ENCODE measurements around the gene MAST4. TPM values are rescaled to one million over a fixed set of nuclear protein-coding genes. Genes with fewer than 3 reads are reported as not detected.

MAST4 gene
- total and polyA plus RNA-seq, 2 of the 13 experiments (the other 11 are each of a cell fraction or from before 2014, with no cell fraction given), result 3.4 to 3.7 TPM

DNA sequence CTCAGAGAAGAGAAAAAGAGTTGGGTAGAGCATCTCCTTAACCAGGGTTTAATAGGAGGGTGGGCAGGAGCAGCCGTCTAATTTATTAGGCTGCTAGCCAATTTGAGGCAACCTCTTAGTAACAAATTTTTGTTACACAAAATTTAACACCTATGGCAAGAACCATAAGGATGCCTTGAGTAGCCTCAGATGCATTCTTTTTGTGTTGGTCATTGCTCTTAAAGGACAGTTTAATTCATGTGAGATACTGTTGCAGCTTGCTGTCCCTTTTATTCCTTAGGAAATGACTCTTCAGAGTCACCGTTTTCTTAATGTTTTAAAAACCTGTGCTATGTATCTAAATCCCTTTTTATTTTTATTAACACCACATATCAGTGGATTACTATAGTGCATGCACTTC, 255.1 kb downstream of the MAST4 start:
- Histone ChIP-seq H3K9ac (ENCODE audit: insufficient read depth, low read depth, low read length) (no peak overlapping the region), H3K36me3 (replicated peaks in 1 of 2; ENCODE audit: control insufficient read depth in 1 of 2, insufficient read depth in 2 of 2, low read length in 2 of 2) (no peaks in the 10 kb centered on the region), H4K20me1 (ENCODE audit: insufficient read depth, low read length) (no peaks in the 10 kb centered on the region), H3K27me3 (ENCODE audit: control insufficient read depth in 1 of 2, insufficient read depth in 2 of 2, low read length in 2 of 2) (no peaks in the 10 kb centered on the region), H3K9me3 (ENCODE audit: low read length) (no peaks in the 10 kb centered on the region), H3K79me2 (ENCODE audit: insufficient read depth, low read length) (no peaks in the 10 kb centered on the region), H2AFZ (ENCODE audit: low read length) (no peak overlapping the region), H3K27ac (ENCODE audit: extremely low read length, insufficient read depth, low read length) (no peak overlapping the region), H3K4me2 (ENCODE audit: low read depth, low read length) (no peak overlapping the region), H3K4me3 (replicated peaks in 1 of 3; ENCODE audit: insufficient read depth in 1 of 3, low read depth in 2 of 3, low read length in 3 of 3) (no peak overlapping the region), H3K4me1 (ENCODE audit: insufficient read depth, low read length) (no peaks in the 10 kb centered on the region)
- ATAC-seq, result no peak
- BruUV-seq (replicated peaks), result no TSS peak
- in situ Hi-C loops (cut with HindIII; ENCODE audit: extremely low pct_ligation_motif_present, low pct_unique_long_range_greater_than_20kb) (no loop called here), intact Hi-C loops (cut with micrococcal nuclease; ENCODE audit: unreplicated experiment) (no loop called here)
- WGBS (ENCODE audit: low lambda C conversion rate), result 48% methylated on average over 2 of the region's 2 CpGs
- no peak for FAIRE-seq
- ChIA-PET POLR2A (no interaction called here), CTCF (ENCODE audit: low intra/inter-chr PET ratio, low total read pairs) (no interaction called here)
- no peak for DNase-seq (ENCODE audit: low spot score)
- TF ChIP-seq, protein P1, sequence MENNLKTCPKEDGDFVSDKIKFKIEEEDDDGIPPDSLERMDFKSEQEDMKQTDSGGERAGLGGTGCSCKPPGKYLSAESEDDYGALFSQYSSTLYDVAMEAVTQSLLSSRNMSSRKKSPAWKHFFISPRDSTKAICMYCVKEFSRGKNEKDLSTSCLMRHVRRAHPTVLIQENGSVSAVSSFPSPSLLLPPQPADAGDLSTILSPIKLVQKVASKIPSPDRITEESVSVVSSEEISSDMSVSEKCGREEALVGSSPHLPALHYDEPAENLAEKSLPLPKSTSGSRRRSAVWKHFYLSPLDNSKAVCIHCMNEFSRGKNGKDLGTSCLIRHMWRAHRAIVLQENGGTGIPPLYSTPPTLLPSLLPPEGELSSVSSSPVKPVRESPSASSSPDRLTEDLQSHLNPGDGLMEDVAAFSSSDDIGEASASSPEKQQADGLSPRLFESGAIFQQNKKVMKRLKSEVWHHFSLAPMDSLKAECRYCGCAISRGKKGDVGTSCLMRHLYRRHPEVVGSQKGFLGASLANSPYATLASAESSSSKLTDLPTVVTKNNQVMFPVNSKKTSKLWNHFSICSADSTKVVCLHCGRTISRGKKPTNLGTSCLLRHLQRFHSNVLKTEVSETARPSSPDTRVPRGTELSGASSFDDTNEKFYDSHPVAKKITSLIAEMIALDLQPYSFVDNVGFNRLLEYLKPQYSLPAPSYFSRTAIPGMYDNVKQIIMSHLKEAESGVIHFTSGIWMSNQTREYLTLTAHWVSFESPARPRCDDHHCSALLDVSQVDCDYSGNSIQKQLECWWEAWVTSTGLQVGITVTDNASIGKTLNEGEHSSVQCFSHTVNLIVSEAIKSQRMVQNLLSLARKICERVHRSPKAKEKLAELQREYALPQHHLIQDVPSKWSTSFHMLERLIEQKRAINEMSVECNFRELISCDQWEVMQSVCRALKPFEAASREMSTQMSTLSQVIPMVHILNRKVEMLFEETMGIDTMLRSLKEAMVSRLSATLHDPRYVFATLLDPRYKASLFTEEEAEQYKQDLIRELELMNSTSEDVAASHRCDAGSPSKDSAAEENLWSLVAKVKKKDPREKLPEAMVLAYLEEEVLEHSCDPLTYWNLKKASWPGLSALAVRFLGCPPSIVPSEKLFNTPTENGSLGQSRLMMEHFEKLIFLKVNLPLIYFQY (CRISPR knock-in tag; IDR thresholded peaks at IDR 0.05; ENCODE audit: borderline replicate concordance), result no peak
- TF ChIP-seq ZFP37 (CRISPR knock-in tag; IDR thresholded peaks at IDR 0.05; ENCODE audit: borderline replicate concordance), result no peak

DNA sequence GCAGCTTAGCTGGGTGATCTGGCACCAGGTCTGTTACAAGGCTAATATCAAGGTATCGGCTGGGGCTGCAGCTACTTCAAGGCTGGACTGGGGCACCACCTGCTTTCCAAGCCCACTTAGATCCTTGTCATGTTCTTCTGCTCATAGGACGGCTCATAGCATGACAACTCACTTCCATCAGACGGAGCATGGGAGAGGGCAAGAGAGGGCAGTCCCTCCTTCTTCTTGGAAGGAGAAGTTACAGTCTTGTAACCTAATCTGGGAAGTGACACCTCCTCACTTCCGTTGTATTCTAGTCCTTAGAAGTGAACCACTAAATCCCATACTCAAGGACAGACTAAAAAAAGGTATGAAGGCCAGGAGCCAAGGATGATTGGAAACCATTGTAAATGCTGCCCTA, 258.2 kb downstream of the MAST4 start:
- Histone ChIP-seq H3K27ac (ENCODE audit: extremely low read length, insufficient read depth, low read length) (no peak overlapping the region), H3K9ac (ENCODE audit: insufficient read depth, low read depth, low read length) (no peak overlapping the region), H3K36me3 (replicated peaks in 1 of 2; ENCODE audit: control insufficient read depth in 1 of 2, insufficient read depth in 2 of 2, low read length in 2 of 2) (no peaks in the 10 kb centered on the region), H3K4me2 (ENCODE audit: low read depth, low read length) (no peak overlapping the region), H4K20me1 (ENCODE audit: insufficient read depth, low read length) (no peaks in the 10 kb centered on the region), H3K27me3 (ENCODE audit: control insufficient read depth in 1 of 2, insufficient read depth in 2 of 2, low read length in 2 of 2) (no peaks in the 10 kb centered on the region), H3K4me3 (replicated peaks in 1 of 3; ENCODE audit: insufficient read depth in 1 of 3, low read depth in 2 of 3, low read length in 3 of 3) (no peak overlapping the region), H3K9me3 (ENCODE audit: low read length) (no peaks in the 10 kb centered on the region), H2AFZ (ENCODE audit: low read length) (no peak overlapping the region), H3K4me1 (ENCODE audit: insufficient read depth, low read length) (no peaks in the 10 kb centered on the region), H3K79me2 (ENCODE audit: insufficient read depth, low read length) (no peaks in the 10 kb centered on the region)
- intact Hi-C loops (cut with micrococcal nuclease; ENCODE audit: unreplicated experiment), result no loop called here
- FAIRE-seq (no peak), ATAC-seq (no peak), DNase-seq (ENCODE audit: low spot score) (no peak)
- ChIA-PET POLR2A (no interaction called here), CTCF (ENCODE audit: low intra/inter-chr PET ratio, low total read pairs) (no interaction called here)
- in situ Hi-C loops (cut with HindIII; ENCODE audit: extremely low pct_ligation_motif_present, low pct_unique_long_range_greater_than_20kb), result no loop called here
- 26% methylated on average over 3 of the region's 4 CpGs for WGBS (ENCODE audit: low lambda C conversion rate)
- no TSS peak for BruUV-seq (replicated peaks)
- TF ChIP-seq, protein P2, sequence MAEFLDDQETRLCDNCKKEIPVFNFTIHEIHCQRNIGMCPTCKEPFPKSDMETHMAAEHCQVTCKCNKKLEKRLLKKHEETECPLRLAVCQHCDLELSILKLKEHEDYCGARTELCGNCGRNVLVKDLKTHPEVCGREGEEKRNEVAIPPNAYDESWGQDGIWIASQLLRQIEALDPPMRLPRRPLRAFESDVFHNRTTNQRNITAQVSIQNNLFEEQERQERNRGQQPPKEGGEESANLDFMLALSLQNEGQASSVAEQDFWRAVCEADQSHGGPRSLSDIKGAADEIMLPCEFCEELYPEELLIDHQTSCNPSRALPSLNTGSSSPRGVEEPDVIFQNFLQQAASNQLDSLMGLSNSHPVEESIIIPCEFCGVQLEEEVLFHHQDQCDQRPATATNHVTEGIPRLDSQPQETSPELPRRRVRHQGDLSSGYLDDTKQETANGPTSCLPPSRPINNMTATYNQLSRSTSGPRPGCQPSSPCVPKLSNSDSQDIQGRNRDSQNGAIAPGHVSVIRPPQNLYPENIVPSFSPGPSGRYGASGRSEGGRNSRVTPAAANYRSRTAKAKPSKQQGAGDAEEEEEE (CRISPR knock-in tag; IDR thresholded peaks at IDR 0.05; ENCODE audit: borderline replicate concordance), result no peak
- TF ChIP-seq ZNF547 (CRISPR knock-in tag; IDR thresholded peaks at IDR 0.05), result no peak
- no peak for TF ChIP-seq FOXP1 (IDR thresholded peaks at IDR 0.05)
- TF ChIP-seq FOXP1 (CRISPR knock-in tag; IDR thresholded peaks at IDR 0.05), result no peak
- TF ChIP-seq KLF16 (CRISPR knock-in tag; IDR thresholded peaks at IDR 0.05), result no peak
- no peak for TF ChIP-seq REXO4 (CRISPR knock-in tag; IDR thresholded peaks at IDR 0.05; ENCODE audit: borderline replicate concordance)
- TF ChIP-seq, protein P3, sequence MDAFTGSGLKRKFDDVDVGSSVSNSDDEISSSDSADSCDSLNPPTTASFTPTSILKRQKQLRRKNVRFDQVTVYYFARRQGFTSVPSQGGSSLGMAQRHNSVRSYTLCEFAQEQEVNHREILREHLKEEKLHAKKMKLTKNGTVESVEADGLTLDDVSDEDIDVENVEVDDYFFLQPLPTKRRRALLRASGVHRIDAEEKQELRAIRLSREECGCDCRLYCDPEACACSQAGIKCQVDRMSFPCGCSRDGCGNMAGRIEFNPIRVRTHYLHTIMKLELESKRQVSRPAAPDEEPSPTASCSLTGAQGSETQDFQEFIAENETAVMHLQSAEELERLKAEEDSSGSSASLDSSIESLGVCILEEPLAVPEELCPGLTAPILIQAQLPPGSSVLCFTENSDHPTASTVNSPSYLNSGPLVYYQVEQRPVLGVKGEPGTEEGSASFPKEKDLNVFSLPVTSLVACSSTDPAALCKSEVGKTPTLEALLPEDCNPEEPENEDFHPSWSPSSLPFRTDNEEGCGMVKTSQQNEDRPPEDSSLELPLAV (CRISPR knock-in tag; conservative IDR thresholded peaks at IDR 0.05; ENCODE audit: low read depth), result no peak
- TF ChIP-seq, protein P4, sequence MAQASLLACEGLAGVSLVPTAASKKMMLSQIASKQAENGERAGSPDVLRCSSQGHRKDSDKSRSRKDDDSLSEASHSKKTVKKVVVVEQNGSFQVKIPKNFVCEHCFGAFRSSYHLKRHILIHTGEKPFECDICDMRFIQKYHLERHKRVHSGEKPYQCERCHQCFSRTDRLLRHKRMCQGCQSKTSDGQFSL (CRISPR knock-in tag; IDR thresholded peaks at IDR 0.05), result no peak

All from HepG2 (cell line).